Mucosa of stomach (tissue), 1 donor: ENCODE measurements around the gene SLC44A1.

Source experiments
- H3K27me3 ChIP-seq: one replicate; pipeline ENCODE4 v1.7.0; 2013; ENCODE audit warnings: mild to moderate bottlenecking, low read length; ENCODE audit not compliant: control insufficient read depth, insufficient read depth
- H3K36me3 ChIP-seq: one replicate; pipeline ENCODE4 v1.7.0; 2013; ENCODE audit warnings: low read length; ENCODE audit not compliant: control insufficient read depth, insufficient read depth
- H3K4me1 ChIP-seq: one replicate; pipeline ENCODE4 v1.7.0; 2013; ENCODE audit warnings: mild to moderate bottlenecking, low read length; ENCODE audit not compliant: control insufficient read depth, insufficient read depth
- H3K4me3 ChIP-seq: one replicate; pipeline ENCODE4 v1.7.0; 2013; ENCODE audit warnings: low read length
- H3K9ac ChIP-seq: one replicate; pipeline ENCODE4 v1.7.0; 2013; ENCODE audit warnings: mild to moderate bottlenecking, low read length, moderate library complexity
- H3K9me3 ChIP-seq: one replicate; pipeline ENCODE4 v1.7.0; 2013; ENCODE audit warnings: mild to moderate bottlenecking, low read length, moderate library complexity; ENCODE audit not compliant: control insufficient read depth
- donor health status: Pancreatic carcinoma.

The SLC44A1 gene

DNA sequence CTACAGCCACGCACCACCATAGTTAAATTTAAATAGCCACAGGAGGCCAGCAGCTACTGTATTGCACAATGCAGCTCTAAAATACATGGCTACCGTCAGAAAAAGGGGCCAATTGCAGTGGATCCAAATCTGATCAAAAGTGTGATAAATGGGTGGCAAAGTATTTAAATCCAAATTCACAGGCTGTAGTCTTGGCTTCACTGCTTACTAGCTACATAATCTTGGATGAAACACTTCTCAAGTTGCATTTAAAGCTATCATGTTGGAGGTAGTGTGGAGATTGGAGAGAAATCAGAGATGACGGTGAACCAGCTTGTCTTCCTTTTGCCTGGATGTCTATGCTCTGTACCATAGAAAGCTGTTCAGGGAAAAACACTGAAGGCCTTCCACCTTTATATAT is 24.0 kb upstream of the SLC44A1 start:
- Histone ChIP-seq H3K4me1 (peaks cover 11% of the 10 kb centered on the region), H3K36me3 (no peaks in the 10 kb centered on the region), H3K9ac (no peak overlapping the region), H3K9me3 (peaks cover 12% of the 10 kb centered on the region), H3K27me3 (no peaks in the 10 kb centered on the region), H3K4me3 (no peak overlapping the region)

DNA sequence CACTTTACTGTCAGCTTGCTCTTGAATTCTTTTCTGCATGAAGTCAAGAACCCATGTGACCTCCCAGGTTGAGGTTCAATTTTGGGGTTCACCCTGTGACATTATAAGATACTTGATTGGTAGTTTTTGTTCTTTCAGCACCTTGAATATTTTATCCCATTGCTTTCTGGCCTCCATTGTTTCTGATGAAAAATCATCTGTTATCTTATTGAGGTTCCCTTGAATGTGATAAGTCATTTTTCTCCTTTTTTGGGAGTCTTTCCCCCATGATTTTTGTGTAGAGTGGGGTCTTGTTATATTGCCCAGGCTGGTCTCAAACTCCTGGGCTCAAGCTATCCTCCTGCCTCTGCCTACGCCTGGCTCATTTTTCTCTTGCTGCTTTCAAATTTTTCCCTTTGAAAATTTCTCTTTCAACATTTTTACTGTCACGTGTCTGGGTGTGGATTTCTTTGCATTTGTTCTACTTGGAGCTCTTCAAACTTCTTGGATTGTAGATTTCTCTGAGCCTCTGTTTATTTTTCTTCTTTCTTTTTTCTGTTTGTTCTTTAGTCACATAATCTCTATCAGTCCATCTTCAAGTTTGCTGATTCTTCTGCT is 20.8 kb upstream of the SLC44A1 start:
- Histone ChIP-seq H3K9ac (no peak overlapping the region), H3K4me1 (no peaks in the 10 kb centered on the region), H3K27me3 (no peaks in the 10 kb centered on the region), H3K4me3 (no peak overlapping the region), H3K9me3 (peaks cover 12% of the 10 kb centered on the region), H3K36me3 (no peaks in the 10 kb centered on the region)

DNA sequence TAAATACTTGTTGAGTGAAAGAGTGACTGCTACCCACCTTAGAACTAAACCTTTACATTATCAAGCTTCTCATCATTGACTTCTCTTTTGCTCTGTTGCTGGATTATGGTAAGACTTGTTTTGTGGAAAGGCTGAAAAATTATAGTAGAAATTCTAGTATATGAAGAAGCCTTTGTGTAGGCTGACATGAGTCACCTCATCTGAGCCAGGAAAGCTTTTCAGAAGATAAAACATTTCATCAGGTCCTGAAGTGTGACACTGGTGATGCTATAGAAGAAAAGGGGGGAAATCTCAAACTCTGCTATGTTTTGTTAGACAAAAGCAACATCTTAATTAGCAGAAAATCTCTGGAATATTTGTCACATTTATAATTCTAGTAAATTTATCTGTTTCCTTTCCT is 18.4 kb upstream of the SLC44A1 start:
- H3K4me3 ChIP-seq: no peak overlapping the region
- H3K36me3 ChIP-seq: no peaks in the 10 kb centered on the region

DNA sequence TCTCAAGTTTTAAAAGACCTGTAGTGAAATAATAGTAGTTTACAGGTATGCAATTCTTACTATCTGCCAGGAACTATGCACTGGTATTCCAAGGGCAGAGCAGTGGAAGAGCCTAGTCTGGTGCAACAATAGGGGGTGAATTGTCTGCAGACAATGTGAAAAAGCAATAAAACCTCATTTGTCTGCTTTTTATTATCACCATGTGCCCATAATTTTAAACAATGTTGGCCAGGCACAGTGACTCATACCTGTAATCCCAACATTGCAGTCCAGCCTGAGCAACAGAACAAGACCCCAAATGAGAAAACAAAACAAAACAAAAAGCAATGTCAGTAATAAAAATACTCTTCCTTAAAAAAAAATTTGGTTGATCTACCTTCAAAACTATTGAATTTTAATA is 12.2 kb upstream of the SLC44A1 start:
- Histone ChIP-seq H3K4me1 (no peaks in the 10 kb centered on the region), H3K9me3 (no peaks in the 10 kb centered on the region), H3K27me3 (no peaks in the 10 kb centered on the region), H3K9ac (no peak overlapping the region), H3K36me3 (no peaks in the 10 kb centered on the region), H3K4me3 (no peak overlapping the region)

More for the DNA sequence above, 18.4 kb upstream of the SLC44A1 start:
- Histone ChIP-seq H3K4me1 (no peaks in the 10 kb centered on the region), H3K9me3 (peaks cover 12% of the 10 kb centered on the region), H3K9ac (no peak overlapping the region), H3K27me3 (no peaks in the 10 kb centered on the region)

DNA sequence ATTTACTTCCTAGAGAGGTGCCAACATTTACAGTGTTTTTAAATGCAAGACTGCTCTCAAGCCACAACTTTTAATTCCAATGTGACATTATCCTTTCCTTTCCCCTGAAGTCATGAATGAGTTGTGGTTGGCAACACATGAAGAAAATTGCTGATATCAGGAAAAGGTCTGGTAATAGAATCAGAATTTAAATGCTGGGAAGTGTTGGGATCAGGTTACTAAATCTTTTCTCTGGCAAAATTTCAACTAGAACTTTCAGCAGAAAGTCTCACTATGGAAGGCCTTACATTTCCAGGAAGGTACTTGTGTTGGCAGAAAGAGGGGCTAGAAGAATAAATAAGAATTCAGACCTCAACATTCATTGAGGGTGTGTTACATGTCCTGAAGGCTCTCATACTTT is 10.6 kb upstream of the SLC44A1 start:
- H3K36me3 ChIP-seq: no peaks in the 10 kb centered on the region
- H3K27me3 ChIP-seq: no peaks in the 10 kb centered on the region
- H3K9ac ChIP-seq: no peak overlapping the region
- no peak overlapping the region for H3K4me3 ChIP-seq
- no peaks in the 10 kb centered on the region for H3K4me1 ChIP-seq
- H3K9me3 ChIP-seq: no peaks in the 10 kb centered on the region

DNA sequence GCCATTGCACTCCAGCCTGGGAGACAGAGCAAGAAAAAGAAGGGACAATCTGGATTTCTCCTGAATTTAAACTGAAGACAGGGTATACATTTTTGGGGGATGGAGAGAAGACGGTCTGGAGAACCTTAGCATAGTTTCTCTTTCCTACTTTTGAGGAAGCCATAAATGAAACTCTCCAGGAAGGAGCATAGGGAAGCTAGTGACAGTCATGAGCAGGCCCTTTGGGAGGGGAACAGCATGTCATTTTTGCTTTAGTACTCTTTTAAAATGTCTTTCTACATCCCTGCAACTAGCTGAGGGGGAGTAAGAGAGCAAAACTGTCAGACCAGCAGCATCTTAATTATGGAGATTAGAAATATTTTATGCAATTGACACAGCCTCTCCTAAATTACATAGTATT is 8.2 kb upstream of the SLC44A1 start:
- H3K9me3 ChIP-seq: no peaks in the 10 kb centered on the region
- no peak overlapping the region for H3K9ac ChIP-seq
- H3K36me3 ChIP-seq: no peaks in the 10 kb centered on the region
- no peak overlapping the region for H3K4me3 ChIP-seq
- no peaks in the 10 kb centered on the region for H3K4me1 ChIP-seq
- H3K27me3 ChIP-seq: no peaks in the 10 kb centered on the region

DNA sequence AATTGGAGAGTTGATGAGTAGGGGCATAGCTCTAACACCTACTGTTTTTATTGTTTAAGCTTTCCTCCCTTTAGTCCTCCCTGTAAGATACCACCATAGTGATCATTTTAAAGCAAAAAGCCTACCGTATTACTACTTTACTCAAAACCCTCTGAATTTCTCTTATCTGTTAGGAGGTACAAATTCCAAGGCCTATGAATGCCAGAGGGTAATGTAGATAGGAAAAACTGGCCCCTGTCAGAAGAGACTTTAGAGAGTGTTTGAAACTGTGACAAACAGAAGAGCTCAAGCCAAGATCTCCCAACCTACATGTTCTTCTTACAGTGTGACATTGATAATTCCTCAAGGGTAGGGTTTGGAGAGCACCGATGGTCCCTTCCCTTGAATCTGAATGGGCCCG is 7.2 kb upstream of the SLC44A1 start:
- no peaks in the 10 kb centered on the region for H3K4me1 ChIP-seq
- H3K4me3 ChIP-seq: no peak overlapping the region
- H3K36me3 ChIP-seq: no peaks in the 10 kb centered on the region
- H3K9ac ChIP-seq: no peak overlapping the region
- no peaks in the 10 kb centered on the region for H3K9me3 ChIP-seq
- H3K27me3 ChIP-seq: no peaks in the 10 kb centered on the region

DNA sequence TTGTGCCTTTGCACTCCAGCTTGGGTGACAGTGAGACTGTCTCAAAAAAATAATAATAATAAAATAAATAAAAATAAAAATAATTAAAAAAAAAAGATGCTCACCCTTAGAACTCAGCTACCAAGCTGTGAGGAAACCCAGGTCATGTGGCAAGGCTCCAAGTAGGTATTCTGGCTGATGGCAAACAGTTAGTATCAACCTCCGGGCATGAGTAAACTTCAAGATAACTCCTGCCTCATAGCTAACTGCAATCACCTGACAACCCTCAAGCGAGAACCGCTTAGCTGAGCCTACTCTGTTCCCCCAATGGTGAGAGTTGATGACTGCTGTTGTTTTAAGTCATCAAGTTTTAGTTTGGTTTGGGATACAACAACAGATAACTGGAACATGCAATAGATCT is 6.1 kb upstream of the SLC44A1 start:
- no peaks in the 10 kb centered on the region for H3K9me3 ChIP-seq
- peaks cover 6% of the 10 kb centered on the region for H3K4me1 ChIP-seq
- no peaks in the 10 kb centered on the region for H3K27me3 ChIP-seq
- H3K9ac ChIP-seq: no peak overlapping the region
- H3K4me3 ChIP-seq: no peak overlapping the region
- H3K36me3 ChIP-seq: no peaks in the 10 kb centered on the region

DNA sequence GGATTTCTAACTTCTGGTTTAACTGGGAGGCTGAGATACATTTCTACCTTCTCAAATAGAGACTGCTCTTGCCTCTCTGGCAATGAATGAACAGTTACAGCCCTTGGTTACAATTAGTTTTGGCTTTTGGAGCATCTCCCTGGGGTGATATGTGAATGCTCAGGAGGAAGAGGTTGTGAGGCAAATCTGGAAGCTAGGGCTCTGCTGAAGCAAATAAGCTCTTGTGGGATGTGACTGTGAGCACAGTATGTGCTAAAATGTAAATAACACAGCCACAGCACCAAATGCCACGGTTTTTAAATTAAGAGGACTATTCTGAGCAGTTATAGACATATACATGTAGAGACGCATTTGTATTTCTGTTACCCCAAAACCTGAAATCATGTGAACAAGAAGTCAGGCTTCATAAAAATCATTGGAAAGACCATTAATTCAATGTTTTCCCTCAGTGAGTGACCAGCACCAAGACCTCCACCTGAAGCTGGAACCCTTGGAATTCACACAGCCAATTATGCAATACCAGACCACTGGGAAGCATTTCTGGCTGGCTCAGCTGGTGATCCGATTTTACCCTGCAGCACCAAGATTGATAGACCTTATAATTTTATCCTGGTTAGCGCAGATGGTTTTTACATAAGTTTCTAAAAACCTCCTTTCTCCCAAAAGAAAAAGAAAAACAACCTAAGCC is 3.0 kb upstream of the SLC44A1 start:
- Histone ChIP-seq H3K4me3 (no peak overlapping the region), H3K27me3 (no peaks in the 10 kb centered on the region), H3K4me1 (peaks cover 13% of the 10 kb centered on the region)

DNA sequence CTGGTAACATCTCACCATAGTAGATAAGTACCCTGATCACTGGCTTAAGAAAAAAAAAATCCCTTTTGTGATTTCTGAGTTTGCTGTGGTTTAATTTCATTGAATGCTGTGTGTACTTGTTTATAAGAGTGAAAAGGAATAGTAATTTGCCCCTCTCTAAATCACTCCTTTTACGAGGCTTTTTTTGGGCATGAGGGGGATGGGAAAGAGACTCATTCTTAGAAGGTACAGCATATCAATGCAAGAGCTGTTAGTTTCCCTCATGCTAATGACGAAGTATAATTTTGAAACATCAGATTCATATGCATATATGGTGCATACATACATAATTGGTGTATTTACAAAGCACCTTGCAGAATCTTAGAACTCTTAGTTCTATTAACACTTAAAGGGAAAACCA is 2.4 kb upstream of the SLC44A1 start:
- H3K36me3 ChIP-seq: no peaks in the 10 kb centered on the region
- no peaks in the 10 kb centered on the region for H3K9me3 ChIP-seq
- H3K4me1 ChIP-seq: peaks cover 13% of the 10 kb centered on the region
- H3K27me3 ChIP-seq: no peaks in the 10 kb centered on the region
- H3K4me3 ChIP-seq: no peak overlapping the region
- no peak overlapping the region for H3K9ac ChIP-seq

More for the DNA sequence above, 3.0 kb upstream of the SLC44A1 start:
- H3K9ac ChIP-seq: no peak overlapping the region
- no peaks in the 10 kb centered on the region for H3K9me3 ChIP-seq
- no peaks in the 10 kb centered on the region for H3K36me3 ChIP-seq

DNA sequence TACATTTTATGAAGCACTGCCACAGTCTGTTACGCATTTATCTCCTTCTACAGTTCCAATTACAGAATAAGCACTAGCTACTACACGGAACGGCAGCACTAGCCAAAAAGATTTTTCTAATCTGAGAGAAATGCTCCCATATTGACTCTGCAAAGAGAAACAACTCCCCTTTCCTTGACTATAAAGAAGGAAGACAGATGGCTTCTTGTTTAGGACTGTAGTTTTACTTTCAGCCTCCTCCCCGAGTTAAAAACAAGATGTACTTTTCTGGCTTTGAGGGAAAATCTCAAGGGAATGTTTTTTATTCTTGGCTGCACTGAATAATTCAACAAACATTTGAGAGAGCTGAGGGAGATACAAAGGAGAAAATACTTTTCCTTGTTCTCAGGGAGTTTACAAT is 1.9 kb upstream of the SLC44A1 start:
- H3K4me3 ChIP-seq: no peak overlapping the region

DNA sequence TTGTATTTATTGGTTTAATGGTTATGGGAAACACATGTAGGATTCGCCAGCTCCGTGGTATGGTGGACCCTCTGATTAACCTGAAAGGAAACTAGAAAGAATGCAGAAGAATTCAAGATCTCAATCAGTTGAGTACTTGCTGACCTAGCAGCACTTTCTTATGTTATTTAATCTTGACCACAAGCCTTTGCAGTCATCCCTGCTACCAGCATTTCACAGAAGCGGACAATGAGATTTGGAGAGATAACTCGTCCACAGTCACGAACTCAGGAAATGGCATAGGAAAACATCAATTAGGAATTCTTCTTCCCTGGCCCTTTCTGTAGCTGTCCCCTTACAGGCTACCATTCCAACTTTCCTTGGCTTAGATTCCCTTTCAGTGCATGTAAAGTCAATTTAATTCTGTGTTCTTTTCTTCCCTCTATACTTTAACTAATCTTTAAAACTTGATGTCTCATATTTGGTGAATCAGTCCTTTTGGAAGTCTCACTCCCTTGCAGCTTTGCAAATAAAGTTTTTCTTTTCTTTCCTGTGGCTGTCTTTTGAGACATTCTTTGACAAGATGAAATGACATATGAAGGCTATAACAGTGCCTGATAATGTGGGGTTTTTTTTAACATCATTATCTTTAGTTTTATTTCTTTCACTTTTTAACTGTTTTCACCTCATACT is 1.3 kb upstream of the SLC44A1 start:
- Histone ChIP-seq H3K27me3 (no peaks in the 10 kb centered on the region), H3K4me1 (peaks cover 19% of the 10 kb centered on the region), H3K4me3 (no peak overlapping the region), H3K9me3 (no peaks in the 10 kb centered on the region), H3K9ac (no peak overlapping the region), H3K36me3 (no peaks in the 10 kb centered on the region)

More for the DNA sequence above, 1.9 kb upstream of the SLC44A1 start:
- no peaks in the 10 kb centered on the region for H3K36me3 ChIP-seq
- no peak overlapping the region for H3K9ac ChIP-seq
- H3K9me3 ChIP-seq: no peaks in the 10 kb centered on the region
- H3K27me3 ChIP-seq: no peaks in the 10 kb centered on the region
- H3K4me1 ChIP-seq: peaks cover 16% of the 10 kb centered on the region
